ENCODE data around the gene STK11IP.

The STK11IP gene

DNA sequence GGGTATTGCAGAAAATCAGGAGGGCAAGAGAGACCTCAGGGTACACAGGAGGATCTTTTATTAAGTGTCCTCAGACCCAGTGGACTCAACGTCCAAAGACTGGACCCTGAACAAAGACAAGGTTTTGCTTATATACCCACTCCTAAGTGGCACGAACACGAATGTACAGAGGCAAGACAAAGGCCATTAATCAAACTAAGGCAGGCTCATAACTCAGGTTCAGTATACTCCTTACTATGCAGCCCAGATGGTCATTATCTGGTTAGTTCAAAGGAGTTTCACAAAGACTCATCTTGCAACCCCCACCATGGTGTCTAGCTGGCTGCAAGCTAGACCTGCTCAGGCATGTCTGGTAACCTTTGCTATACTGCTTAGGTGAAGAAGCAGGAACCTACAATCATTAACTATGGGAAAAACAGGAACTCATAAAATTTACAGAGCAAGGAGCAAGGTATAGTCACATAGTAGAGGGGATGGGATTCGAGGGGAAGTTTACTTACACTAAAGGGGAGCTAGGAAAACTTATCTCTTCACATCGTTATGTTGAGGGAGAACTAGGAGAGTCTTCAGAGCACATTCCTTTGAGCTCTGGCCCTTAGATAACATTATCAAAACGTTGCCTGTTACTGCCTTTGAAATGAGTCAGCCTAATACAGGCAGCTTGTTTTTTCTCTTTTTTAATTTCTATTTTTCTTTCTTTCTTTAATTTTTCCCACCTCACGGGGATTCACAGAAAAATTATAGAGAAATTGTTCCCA is 63.7 kb downstream of the STK11IP start:
- DNase-seq: peak; percentile 71

GRCh38 chr2:219661955-219662395 is 64.3 kb downstream of the STK11IP start:
- peak; percentile 82 for DNase-seq

DNA sequence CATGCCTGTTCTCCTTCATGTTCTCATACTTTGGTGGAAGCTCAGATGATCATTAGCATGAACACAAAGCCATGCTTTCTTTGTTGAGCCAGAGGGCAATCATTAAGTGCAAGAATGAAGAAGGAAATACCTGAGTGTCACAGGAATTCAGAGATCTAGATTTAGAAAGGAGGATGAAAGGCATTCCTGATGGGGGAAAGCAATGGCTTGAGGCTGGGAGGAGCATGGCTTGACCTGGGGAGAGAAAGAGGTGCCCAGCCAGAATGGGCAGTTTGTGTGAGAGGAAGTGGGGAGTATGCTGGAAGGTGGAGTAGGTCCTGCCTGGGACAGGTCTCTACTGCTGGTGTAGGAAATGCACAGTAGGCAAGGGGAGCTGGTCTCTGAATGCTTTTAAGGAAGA is 64.9 kb downstream of the STK11IP start:
- peak; percentile 91 for DNase-seq

DNA sequence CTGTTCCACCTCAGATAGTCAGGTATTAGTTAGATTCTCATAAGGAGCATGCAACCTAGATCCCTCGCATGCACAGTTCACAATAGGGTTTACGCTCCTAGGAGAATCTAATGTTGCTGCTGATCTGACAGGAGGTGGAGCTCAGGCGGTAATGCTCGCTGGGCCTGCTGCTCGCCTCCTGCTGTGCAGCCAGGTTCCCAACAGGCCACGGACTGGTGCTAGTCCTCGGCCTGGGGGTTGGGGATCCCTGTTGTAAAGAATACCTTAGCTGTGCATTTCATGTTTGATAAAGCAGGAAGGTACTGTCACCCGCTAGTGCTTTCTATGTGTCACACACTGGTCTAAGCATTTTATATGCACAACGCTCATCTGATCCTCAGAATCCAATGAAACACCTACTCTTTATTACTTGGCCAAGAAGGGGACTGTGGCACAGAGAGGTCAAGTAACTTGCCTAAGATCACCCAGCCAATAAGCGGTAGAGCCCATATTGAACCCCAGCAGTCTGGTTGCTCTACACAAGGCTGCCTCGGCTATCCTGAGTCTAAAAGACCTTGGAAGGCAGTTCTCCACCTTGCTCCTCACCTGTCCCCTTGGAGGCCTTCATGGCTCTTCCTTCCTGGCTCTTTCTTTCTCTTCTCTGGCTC is 65.6 kb downstream of the STK11IP start:
- peak; percentile 43 for DNase-seq

GRCh38 chr2:219664041-219664440 is 66.4 kb downstream of the STK11IP start:
- peak; percentile 22 for DNase-seq

- DNase-seq: peak; percentile 40
Observed at GRCh38 chr2:219664944-219665343, 67.3 kb downstream of the STK11IP start.

DNA sequence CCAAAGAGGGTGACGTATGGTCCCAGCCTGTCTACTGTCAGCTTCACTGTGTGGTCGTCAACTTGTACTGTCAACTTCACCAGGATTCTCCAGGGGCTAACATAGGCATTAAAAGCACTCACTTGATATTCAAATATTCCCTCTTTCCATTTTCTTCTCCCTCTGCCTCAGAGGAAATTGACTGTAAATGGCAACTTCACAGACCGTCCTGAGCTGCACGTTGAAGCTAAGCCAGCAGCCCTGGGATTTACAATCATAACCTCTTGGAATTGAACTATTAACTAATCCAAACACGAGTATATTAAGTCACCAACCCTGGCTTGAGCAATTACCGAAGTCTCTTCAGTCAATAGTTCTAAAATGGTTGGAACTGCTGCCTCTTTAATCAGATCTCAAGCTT is 68.3 kb downstream of the STK11IP start:
- DNase-seq: no peak

All from islet precursor cell (in vitro differentiated cells).